Measurements from ENCODE around the gene PTPRM.

The PTPRM gene

DNA sequence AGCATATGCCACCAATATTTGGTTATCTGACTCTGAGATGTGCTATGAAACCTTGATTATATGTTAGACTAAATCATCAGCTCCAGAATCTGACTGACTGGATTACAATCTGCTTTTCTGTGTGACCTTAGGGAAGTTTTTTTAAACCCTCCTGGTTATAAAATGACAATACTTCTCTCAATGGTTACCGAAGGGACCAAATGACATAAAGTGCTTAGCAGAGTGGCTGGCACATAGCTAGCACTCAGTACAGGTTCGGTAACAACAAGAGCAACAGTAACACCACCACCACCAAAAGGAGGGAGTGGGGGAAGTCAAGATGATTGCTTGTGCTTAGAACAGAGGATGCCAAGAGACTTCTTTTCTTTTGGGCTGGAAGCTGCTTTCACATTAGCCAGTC, 306.2 kb downstream of the PTPRM start:
- DNase-seq, result no peak

DNA sequence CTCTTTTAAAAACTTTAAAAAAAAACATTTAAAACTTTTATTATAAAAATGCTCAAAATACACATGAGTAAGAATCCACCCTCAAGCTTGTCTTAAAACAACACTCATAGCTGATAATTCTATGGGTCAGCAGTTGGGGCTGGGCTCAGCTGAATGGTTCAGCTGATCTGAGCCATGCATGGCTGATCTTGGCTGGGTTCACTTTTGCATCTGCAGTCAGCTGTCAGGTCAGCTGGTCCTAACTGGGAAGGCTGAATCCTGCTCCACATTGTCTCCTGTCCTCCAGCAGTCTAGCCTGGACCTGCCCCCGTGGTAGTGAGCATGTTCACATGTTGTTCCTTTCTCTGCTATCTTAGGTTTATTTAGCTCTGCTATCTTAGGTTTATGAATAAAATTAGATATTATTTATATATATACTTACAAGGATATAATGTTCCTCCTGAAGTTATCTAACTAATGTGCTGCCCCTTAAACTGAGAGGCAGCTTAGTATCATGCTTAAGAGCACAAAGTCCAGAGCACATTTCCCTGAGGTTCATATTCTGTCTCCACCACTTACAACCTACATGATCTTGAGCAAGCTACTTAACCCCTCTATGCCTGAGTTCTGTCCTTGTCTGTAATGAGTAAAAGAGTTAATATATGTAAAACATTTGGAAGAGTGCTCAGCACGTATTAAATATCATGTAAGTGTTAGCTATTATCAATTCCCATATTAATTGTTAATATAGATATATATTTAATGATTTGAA, 309.4 kb downstream of the PTPRM start:
- no peak for DNase-seq

DNA sequence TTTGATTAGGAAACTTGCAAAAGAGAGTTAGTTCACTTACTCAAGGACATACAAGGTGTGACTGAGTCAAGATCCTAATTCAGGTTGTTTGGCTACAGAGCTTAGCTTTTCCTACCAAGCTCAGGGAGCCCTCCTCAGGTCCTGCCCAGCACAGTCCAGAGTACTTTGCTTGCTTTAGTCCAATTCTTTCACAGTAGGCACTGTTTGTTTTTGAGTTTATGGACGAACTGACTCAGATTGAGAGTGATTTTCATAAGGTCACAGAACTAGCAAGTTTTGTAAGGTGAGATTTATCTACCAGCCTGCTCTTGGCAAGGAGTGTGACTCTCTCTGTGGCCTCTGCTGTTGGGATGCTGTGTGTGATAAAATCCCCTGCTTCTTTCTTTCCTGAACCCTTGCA, 310.5 kb downstream of the PTPRM start:
- DNase-seq, result no peak

DNA sequence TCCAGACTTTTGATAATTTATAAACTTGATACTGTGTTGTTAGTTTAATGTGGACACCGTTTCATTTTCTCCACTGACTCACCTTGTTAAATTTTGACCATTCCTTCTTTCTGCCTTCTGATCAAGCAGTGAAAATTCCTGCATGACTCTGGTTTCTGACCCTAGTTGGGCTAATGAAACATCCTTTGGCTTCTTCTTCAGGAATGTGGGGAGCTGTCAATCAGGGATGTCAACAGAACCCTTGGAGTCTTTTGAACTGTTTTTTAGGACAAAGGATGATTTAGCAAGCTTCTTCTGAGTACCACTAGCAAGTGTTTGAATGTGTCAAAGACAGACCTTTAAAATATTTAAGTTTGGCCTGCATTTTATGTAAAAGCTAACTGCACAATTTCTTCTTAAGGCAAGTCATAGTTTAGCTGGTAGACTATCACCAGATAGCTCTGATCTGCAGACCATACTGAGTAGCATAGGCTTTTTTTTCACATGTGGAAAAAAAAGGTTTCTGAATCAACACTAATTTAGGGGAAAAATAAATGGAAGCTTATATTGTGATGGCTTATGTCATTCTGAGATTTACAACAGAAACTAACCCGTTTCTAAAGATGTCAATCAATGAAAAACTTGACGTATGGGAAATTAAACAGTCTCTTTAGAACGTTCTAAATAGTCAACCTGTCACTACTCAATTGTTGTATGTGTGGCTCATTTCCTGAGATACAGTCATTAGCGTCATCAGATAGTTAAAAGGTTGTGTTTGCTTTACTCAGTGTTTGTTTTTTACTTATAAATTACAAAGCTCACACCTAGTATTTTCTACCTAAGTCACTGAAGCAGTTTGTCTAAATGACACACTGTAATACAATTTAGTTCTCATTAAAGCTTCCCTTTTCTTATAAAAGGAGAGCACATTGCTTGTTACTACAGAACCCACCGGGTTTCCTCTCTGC, 311.4 kb downstream of the PTPRM start:
- DNase-seq, result no peak

DNA sequence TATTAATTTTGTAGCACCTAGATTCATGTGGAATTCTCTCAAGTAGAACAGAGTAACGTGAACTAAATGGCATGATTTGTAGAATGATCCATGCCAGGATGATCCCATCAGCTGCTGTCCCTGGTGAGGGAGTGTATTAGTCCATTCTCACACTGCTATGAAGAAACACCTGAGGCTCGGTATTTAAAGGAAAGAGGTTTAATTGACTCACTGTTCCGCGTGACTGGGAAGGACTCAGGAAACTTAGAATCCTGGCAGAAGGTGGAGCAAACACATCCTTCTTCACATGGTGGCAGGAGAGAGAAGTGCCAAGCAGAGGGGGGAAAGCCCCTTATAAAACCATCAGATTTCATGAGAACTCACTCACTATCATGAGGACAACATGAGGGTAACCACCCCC, 312.6 kb downstream of the PTPRM start:
- no peak for DNase-seq

DNA sequence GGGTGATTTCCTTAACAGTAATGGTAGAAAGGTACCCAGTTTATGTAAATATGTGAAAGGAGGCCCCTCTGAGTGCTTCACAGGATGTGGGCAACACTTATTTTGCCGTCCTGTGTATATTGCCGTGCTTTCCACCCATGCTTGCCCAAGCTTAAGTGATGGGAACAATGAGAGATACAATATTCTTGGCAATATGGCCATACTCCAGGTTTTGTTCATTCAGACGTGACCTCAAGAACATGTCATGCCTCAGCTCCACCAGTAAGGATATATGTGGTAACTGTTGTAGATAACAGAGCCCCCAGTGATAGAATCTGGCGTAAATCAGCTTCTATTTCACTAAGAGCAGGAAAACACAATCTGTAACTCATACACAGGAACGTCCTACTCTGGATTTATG, 318.7 kb downstream of the PTPRM start:
- DNase-seq, result no peak

DNA sequence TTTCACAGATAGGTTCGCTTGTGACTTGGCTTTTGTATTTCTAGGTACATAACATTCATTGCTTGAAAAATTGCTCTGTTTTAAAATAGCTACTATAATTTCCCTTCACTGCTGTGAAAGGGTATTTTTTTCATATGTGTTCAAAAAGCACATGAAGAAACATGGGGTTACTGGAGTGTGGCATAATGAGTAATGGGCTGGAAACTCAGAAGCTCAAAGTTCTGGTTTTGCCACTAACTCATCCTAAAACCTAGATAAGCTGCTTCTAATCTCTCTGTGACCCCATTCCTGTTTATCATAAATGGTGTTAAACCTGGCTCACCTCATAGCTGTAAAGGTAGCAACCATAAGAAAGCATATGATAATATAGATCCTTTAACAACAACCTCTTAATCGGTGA, 319.3 kb downstream of the PTPRM start:
- no peak for DNase-seq

DNA sequence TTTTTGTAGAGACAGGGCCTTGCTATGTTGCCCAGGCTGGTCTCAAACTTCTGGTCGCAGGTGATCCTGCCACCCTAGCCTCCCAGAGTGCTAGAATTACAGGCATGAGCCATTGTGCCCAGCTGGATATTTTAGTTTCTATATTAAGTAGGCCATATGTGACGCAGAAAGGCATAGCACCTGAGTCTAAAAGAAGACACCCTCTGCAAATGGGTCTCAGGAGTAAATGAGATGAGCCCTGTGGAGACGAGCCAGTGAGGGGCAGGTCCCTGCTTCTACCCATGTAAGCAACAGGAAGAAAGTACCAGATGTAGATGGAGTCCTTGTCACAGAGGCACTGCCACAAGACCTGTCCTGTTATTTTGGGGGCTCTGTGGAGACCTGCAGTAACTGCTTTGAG, 322.4 kb downstream of the PTPRM start:
- DNase-seq, result no peak

DNA sequence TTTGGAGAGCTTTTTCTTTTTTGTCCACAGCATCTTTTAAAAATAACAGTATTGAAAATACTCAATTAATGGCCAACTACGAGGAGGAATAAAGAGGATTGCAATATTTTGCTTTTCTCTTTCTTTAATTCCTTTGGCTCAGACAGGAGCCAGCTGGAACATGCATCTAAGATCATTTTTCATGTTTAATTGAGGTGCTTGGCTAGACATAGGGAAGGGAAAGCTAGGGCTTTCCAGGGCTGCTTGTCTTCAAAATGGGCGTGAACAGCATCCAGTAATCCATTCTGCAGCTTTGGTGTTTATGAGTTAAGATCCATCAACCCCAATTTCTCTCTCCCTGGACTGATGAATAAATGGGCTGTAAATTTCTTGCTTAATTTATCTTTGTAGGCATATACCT, 323.0 kb downstream of the PTPRM start:
- DNase-seq, result no peak

DNA sequence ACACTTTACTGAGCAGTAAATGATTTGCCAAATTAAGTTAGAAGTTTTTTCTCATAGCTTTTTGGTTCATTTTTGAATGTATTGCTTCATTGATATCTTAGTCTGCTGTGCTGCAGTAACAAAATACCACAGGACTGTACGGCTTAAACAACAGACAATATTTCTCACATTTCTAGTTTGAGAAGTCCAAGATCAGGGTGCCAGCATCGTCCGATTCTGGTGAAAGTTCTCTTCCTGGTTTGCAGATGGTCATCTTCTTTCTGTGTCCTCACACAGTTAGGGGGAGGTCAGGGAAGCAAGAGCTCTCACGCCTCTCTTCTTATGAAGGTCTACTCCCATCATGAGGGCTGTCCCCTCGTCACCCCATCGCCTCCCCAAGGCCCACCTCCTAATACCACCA, 325.4 kb downstream of the PTPRM start:
- DNase-seq, result no peak

DNA sequence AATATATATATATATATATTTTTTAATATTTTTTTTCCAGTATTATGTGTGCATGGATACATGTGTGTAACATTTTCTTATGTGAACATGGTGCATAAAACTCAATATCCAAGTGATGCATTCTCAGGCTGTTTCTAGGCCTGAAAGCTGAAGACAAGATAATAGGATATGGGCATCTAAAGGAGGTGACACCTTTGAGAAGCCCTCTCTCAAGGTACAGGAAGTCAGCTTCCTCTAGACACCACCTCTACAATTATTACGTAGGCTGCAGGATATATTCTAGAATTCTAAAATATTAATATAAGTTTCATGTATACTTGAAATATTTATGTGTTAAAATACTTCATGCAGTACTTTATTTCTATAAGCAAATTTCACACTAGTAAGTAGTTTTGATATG, 327.5 kb downstream of the PTPRM start:
- no peak for DNase-seq

DNA sequence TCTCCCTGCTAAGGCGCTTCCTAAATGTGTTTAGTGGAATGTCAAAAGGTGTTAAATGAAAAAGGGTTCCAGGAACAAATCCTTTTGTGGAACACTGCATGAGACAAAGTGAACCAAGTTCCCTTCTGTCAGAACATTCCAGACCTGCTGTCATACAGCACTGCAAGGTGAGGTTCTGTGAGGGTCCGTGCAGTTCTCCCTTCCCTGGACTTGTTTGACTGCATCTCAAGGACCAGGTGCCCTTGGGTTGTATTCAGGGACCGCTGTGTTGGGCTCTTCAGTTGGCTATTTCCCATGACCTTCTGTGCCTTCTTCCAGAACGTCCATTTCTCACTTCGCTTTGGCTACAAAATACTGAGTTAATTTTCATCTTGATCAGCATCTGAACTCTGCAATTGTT, 328.2 kb downstream of the PTPRM start:
- no peak for DNase-seq

DNA sequence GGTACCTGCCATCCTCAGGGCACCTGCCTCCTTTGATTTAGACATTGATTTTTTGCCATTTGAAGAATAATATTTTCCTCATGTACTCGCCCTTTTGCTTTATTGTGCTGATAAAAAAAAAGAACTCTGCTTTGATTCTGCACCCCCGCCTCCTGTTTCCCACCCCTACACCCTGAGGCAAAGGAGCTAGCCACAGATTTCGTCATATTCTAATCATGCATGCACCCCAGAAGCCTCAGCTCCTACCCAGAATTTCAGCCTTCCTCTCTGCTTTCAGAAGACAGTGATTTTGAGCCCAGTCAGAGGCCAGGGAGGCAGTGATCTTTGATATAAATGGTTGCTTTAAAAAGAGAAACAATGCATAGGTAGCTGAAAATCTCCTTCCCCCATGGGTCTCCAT, 329.0 kb downstream of the PTPRM start:
- no peak for DNase-seq

DNA sequence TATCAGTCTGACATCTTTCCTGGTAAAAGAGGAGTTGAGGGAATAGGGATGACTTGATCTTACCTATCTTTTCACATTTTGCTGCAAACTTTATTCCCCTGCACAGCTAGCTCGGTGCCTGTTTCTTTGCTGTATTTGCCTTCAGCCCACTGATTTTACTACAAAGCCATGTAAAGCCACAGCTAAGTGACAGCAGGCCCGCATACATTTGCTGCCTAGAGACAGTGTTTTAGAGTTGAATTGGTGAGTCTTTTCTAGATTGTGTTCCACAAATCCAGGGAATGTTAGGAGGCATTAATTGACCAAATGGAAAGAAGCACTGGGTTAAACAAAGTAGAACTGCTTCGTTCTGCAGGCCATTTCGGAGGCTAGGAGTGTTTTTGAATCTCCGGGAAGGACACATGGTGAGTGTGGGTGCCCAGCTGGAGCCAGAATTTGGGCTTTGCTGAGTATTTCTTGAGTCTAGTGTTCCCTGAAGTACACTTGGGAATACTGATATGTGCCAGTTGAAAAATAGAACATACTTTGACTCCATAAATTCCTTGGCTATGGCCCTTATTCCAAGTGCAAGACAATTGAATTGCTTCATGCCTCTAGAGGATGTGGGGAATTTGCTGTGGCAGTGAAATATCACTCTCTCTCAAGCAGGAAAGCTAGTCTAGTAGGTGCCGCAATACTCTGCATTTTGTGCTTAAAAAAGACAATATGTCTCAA, 329.8 kb downstream of the PTPRM start:
- DNase-seq, result no peak

DNA sequence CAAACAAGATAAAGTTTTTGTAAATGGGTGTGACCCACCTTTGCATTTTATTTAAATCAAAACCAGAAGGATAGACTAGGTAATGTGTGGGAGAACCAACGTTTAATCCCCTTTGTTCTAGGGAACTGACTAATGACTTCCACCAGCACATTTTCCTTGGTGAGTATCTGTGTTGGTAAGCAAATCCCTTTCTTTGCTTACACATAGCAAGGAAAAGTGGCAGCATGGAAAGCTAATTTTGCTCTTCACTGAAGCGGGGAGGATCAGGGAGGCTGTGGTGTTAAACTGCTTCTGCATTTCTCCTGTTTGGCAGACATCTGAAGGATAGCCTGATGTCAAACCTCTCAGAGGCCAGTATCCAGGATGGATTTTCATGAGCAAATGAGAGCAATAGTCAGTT, 331.1 kb downstream of the PTPRM start:
- no peak for DNase-seq

DNA sequence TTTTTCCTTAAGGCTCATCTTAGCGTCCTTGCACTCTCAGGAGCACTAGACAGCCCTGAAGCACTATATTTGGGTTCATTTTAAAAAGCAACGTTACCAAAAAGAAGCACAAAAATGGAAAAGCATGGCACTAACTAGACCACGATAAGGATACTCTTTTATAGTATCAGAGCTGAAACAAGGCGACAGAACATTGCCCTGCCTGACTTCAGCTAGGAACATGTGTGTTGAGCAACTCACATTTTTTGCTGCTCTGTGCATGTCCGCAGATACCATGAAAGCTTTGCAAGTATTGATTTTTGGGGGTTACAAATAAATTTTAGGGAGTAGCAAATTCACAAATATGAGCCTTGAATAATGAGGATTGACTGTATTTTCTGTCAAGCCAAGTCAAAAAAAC, 332.0 kb downstream of the PTPRM start:
- no peak for DNase-seq

DNA sequence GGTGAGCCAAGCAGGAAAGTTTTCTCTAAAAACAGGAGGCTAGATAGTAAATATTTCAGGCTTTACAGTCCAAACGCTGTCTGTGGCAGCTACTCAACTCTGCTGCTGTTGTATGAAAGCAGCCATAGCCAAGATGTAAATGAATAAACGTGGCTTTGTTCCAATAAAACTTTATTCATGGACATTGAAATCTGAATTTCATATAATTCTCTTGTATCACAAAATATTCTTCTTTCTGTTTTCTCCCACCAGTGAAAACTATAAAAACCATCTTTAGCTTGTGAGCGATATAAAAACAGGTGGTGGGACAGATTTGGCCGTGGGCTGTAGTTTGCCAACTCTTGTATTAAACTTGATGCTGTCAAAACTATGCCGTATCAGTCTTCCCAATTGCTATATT, 333.0 kb downstream of the PTPRM start:
- DNase-seq, result no peak

DNA sequence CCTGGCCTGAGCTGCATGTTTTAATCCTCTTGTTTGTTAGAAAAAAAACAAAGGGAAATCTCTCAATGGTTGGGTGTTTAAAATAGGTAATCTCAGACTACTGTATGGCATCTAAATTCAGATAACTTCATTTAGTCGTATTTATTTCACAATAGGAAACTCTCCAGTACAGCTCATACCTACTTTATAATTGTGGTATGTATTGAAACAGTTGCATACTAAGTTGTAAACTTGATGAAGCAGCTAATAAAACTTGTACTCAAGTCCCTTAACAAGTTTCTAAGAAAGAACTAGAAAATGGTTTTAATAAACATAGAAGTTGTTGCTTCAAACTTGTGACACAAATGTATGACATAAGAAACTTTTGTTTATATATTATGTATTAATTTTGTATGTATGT, 334.5 kb downstream of the PTPRM start:
- no peak for DNase-seq

DNA sequence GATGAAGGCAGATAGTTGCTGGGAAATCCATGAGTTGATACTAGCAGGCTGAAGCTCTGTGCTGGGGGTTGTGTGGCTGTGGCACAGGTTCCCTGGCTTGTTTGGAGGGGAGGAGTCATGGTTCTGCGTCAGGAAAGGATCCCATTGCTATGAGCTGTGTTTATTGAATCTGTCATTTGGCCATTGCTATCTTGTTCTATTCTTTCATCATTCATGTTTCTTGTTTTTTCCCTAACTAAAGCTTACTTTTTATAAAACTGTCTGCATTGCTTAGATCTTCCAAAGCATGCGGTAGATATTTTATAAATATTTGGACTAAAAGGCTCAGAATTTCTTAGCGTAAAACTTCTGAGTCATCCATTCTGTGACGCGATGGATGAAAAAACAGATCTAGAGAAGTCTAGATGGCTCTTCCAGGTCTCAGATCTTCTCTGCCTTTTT, 335.3 kb downstream of the PTPRM start:
- DNase-seq, result no peak

DNA sequence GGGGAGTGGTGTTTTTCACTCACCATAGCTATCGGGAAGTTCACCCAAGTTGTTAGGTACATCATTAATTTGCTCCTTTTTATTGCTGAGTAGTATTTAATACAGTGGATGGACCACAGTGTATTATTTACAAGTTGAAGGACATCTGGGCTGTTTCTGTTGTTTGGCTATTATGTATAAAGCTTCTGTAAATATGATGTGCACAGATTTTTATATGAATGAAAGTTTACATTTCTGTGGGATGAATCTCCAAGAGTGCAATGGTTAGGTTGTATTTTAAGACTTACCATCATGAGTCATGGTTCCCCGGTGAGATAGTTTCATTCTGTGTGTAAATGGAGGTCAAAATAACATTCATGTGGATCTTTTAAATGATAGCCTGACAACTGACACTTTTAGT, 337.4 kb downstream of the PTPRM start:
- DNase-seq, result no peak

DNA sequence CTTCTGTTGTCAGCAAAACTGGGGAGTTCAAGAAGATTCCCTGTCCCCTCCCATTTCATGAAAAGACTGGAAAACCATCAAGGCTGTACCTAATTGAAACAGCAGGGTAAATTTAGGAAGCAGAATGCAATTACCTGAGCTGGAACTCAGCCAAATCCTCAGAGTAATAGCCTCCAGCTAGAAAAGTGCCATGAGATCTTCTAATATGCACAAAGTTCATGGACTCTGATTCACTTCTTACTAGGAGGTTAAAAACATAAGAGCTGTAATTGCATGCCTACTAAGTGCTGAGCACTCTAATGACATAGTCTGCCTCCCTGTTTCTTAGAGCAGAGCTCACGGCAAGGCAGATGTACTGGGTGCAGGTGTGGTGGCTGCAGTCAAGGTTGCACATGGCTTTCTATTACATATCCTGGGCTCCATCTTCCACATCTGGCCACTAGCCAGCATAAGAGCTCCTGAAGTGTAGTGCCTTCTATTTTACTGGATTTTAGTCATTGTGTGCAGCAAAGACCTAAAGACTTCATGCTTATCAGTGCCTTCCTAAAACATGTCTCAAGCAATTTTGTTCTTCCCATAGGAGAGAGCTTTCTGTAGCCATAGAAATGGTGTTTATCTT, 341.7 kb downstream of the PTPRM start:
- no peak for DNase-seq

DNA sequence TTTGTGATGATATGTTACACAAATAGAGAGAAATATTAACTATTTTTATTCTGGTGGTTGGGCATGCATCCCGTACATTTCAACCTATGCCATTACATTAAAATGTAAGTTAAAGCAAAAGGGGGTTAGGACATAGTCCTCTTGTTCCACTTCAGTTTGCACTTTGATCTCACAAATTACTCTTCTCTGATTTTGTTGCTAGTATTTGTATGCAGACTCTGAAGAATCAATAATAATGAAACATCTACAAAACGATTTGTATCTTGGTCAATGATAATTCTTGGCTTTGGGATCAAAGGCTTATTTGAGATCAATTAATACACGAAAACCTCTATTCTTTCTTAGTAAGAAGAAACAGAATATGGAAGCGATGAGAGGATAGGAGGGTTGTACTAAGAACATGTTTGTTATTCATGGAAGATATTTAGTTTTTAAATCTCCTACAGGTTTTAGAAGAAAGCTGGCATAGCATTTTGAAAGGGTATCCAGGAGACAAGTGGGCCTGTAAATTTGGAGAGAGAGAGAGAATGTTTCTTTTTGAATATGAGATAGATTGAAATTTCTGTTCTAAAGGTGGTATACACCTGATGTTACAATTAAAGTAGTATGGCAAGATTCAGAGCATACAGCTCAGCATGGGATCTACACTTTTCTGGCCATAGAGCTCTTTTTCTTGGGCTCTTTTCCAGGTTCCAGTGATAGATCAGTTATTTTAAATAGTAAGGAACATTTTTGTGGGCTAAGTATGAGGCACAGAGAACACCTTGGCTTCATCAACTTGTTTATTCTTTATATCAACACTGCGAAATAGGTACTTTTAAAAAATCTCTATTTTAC, 347.9 kb downstream of the PTPRM start:
- no peak for DNase-seq
